GM19023 (cell line): ENCODE results near the gene VCAN.

Experiments used
- ATAC-seq: cut with Tn5 transposase; IDR thresholded peaks from one replicate; pipeline ENCODE4 v1.9.1; 2021; ENCODE audit warnings: mild to moderate bottlenecking, moderate library complexity; ENCODE audit not compliant: unreplicated experiment

Gene VCAN

GRCh38 chr5:83559118-83559785 lies 87.7 kb downstream of the VCAN start:
- no peak for ATAC-seq

DNA sequence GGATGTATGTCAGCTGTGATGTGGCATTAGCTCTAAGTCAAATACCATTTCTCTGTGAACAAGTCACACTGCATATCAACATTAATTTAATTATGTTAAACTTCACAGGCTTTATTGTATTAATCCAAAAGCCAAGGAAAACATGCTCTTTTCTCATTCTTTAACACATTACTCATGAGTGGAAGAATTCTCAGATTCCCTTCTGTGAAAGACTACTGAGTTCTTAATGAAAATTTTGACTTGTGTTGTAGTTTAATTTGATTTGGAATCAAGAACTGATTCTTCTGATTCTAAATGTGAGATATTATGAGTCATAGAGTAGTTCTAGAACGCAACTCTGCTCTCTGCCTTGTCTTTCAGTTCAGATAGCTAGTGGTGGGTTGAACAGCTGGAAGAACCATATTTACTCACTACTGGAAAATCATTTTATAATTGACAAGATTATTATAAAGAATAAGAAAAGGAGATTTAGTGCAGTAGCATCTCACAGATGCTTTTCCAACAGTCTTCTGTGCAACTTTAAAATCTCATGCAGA lies 90.6 kb downstream of the VCAN start:
- ATAC-seq: no peak

DNA sequence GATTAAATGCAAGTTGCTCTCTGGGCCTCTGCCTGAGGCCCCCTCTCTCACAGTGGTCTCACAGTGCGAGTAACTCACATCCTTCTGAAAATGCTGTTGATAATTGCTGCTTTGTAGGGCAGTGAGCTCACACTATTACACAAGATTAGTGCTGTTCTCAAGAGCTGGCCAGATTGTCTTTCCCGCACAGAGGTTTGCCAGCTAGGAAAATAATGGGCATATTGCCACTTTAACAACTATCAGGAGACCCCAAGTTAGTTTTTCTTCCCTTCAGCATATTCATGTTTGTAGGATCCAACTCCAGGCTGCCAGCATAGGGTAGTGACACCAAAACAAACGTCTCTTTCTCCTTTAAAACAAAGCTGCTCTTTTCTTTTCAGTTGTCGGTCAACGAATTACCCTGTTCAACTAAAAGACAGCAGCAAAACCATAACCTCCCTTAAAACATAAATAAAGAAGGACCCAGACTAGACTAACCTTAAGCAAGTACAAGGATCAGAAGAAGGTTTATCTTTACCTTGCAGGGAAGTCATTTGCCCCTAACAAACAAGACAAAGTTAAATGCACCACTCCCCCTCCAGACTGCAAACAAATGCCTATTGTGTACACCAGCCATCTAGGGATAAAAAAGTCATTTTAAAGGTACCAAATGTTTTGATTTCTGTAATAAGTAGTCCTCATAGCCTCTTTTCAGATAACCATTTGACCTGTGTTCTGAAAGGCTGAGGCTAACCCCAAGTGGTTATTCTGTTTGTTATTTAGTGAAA lies 91.4 kb downstream of the VCAN start:
- ATAC-seq: no peak

- ATAC-seq: no peak
Observed at GRCh38 chr5:83563631-83564030, 92.1 kb downstream of the VCAN start.

DNA sequence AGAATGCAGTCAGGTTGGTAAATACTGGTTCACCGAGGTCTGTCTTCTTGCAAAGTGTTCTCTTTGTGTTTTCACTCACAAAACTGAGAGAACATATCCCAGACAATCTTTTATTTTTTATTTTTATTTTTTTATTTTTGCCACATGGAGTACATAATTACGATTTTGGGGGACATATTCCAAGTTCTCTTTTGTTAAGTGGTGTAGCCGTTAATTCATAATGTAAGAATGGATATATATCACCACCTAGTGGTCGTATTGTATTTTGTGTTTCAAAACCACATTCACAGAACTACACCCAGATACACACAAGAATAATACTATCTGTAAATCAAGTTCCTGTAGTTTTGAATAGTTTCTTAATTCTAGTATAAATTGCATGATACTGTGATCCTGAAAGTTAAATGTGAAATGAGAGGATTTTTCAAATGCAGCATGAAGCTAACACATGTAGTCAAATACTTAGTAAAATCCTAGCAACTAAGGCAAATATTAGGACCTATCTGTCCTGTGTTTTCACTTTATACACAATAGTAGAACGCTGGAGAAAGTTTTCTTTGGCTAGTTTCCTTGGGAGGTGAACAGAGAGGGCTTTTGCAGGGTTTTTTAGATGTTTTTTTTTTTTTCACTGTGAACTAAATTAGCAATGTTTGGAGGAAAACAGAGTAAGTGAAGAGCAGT lies 92.7 kb downstream of the VCAN start:
- ATAC-seq: no peak

DNA sequence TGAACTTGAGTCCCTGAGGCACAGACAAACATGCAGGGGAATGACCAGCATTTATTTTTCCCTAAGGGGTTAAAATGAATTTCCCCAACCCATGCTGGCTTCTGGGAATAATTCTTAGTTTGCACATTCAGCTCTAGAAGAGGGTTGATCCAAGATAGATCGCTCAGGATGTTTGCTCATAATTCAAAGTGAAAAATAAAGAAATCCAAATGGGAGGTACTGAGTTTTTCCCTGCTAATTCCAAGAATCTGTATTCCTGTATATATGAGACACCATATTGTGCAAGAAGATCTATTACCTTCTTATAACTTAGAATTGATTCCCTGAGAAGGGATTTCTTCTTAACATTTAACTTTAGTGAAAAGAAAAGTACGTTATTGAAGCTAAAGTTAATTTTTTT lies 96.2 kb downstream of the VCAN start:
- ATAC-seq: no peak

DNA sequence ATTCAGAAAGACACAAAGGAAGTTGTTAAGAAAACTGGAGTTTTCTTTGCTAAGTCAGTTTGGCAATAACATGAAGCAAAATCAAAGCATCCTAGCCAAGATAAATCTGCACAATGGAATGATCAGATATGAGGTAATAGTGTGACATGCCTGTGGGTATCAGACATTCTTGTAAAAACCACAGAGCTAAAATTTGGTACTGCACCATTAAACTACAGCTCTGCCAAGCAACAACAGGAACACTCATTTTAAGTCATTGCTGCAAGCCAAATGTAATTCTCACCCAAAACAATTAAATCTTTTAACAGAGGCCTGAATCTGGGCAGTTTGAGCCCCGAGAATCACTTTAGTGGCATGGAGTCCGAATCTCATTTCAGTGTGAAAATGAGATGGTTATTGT lies 96.6 kb downstream of the VCAN start:
- ATAC-seq: no peak

DNA sequence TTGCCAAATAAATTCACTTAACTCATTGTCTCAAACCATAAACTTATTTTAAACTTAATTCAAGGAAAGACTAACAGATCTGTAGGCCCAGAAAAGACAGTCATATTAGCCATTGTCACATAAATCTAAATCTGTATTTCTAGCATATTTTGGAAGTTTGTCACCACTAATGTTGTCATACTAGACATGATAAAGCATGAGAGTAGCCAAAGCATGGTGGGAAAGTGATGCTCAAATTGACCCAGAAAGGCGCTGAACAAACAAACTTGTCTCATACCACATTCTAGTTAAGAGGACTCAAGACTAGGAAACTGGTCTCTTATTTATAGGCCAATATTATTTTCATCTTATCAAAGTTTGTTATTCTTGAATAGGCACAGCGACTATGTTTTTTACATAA lies 99.4 kb downstream of the VCAN start:
- ATAC-seq: no peak

GRCh38 chr5:83572271-83572670 lies 100.7 kb downstream of the VCAN start:
- ATAC-seq: no peak

DNA sequence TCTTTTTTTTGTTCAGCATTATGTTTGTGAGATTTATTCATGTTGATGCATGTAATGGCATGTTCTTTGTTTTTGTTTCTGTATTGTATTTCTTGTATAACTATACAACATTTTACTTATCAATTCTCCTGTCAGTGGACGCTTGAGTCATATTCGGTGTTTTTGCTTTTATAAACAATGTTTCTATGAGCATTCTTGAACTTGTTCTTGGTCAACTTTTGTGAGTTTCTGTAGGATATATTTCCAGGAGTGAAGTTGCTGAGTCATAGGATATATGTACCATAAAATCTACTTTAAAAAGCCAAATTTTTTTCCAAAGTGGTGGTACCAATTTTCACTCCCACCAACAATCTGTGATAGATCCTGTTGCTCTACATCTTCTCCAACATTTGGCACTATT lies 104.8 kb downstream of the VCAN start:
- ATAC-seq: no peak

- ATAC-seq: no peak
Observed at GRCh38 chr5:83577036-83577636, 105.6 kb downstream of the VCAN start.

GRCh38 chr5:83583859-83584258 lies 112.3 kb downstream of the VCAN start:
- no peak for ATAC-seq

DNA sequence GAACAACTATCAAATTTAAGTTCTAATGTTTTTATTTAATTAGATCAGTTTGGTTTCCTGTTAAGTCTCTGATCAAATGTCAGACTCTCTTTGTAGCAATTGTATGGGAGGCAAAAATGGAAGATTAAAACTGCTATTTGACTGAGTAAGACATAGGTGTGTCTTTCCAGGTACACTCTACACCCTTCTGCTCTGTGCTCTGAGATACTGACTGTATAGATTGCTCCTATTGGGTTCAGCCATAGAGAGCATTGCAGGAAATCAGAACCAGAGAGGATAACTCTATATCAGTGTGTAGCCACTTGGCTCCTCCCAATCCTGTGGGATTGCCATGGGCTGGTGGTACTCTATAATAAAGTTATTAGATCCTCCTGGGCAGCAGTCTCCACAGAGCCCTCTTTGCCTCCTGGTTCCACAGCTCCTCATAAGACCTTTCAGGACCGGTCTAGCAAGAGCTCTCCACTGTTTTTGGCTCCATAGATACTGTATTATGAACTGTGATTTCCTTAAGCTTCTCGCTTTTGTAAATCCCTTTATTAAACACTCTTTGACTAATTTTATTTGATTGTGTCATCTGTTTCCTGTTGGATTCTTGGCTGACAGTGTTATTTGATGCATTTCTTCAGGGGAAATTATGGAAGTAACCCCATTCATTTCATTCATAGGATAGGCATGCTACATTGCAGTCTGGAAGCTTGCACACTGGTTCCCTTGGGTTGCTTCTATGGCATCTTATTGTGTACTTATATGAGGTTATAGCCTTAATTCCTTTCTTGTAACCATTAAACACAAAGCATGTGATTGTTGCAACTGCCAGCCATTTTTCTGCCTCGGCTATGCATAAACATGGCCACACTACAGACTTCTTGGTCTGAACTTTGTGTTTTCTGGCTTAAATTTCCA lies 115.6 kb downstream of the VCAN start:
- ATAC-seq: no peak

GRCh38 chr5:83589786-83590185 lies 118.2 kb downstream of the VCAN start:
- no peak for ATAC-seq

DNA sequence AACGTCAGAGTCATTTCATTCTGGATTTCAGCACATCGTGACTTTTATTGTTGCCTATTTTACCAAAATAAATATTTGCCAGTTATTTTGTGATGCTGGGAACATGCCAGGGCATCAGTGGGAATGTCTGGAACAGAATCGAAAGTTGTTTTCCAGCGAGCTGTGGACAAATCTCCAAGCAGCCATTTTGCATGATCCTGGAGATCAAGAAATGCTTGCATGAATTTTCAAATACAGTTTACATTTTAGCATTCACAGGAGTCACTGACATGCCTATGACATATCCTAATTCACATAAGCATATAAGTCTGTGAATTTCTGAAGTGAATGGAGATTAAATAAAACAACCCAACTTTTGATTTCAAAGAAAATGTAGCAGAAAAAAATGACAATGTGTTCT lies 119.4 kb downstream of the VCAN start:
- no peak for ATAC-seq

DNA sequence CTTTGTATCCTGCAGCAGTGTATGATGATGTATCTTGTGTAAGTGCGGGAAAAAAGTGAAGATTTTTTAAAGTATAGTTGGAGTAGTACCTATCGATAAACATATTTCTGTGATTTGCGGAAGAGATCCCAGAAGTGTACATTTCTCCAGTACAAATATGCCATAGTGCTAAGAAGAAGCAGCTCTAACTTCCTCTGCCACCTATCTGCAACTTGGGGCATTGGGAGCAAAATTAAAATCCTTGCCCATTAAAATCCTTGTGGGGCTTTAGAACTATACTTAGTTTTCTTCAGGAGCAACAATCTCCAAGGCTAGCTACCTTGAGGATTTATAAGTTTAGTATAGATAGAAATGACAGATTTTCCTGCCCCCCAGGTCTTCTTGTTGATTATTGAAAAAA lies 123.7 kb downstream of the VCAN start:
- ATAC-seq: no peak

GRCh38 chr5:83608122-83608521 lies 136.6 kb downstream of the VCAN start:
- ATAC-seq: no peak

- ATAC-seq: no peak
Observed at GRCh38 chr5:83614841-83615240, 143.3 kb downstream of the VCAN start.

- ATAC-seq: no peak
Observed at GRCh38 chr5:83628360-83628759, 156.8 kb downstream of the VCAN start.
